ENCODE results near the gene SPATA16.
"Not testable (repeated sequence)": the region's sequence is repeated elsewhere in the genome, so short reads cannot be mapped to it uniquely, and the experiment has no call there.

The SPATA16 gene

GRCh38 chr3:173140986-173141385 lies at the start of gene SPATA16:
TSS of gene SPATA16 (minus strand) at chr3:173141235. CDS start at chr3:173117731, 23,504 bp downstream.
- no peak for DNase-seq (ENCODE audit: low read depth)

- DNase-seq (ENCODE audit: low read depth), result not testable (repeated sequence)
Measured at GRCh38 chr3:173183022-173183421, 42.0 kb upstream of the SPATA16 start.

- no peak for DNase-seq (ENCODE audit: low read depth)
Measured at GRCh38 chr3:173173652-173174051, 32.6 kb upstream of the SPATA16 start.

- not testable (repeated sequence) for DNase-seq (ENCODE audit: low read depth)
Measured at GRCh38 chr3:173159139-173159538, 18.1 kb upstream of the SPATA16 start.

GRCh38 chr3:173156533-173156932 lies 15.5 kb upstream of the SPATA16 start:
- not testable (repeated sequence) for DNase-seq (ENCODE audit: low read depth)

GRCh38 chr3:173153631-173154030 lies 12.6 kb upstream of the SPATA16 start:
- no peak for DNase-seq (ENCODE audit: low read depth)

GRCh38 chr3:173139420-173139819 lies 1.6 kb downstream of the SPATA16 start:
- no peak for DNase-seq (ENCODE audit: low read depth)

GRCh38 chr3:173138026-173138425 lies 3.0 kb downstream of the SPATA16 start:
- no peak for DNase-seq (ENCODE audit: low read depth)

- peak; percentile 3 for DNase-seq (ENCODE audit: low read depth)
Measured at GRCh38 chr3:173135059-173135458, 6.0 kb downstream of the SPATA16 start.

- no peak for DNase-seq (ENCODE audit: low read depth)
Measured at GRCh38 chr3:173128633-173129032, 12.4 kb downstream of the SPATA16 start.

- DNase-seq (ENCODE audit: low read depth), result no peak
Measured at GRCh38 chr3:173111321-173111720, 29.7 kb downstream of the SPATA16 start.

GRCh38 chr3:173109143-173109542 lies 31.9 kb downstream of the SPATA16 start:
- DNase-seq (ENCODE audit: low read depth), result no peak

- no peak for DNase-seq (ENCODE audit: low read depth)
Measured at GRCh38 chr3:173103469-173103868, 37.6 kb downstream of the SPATA16 start.

GRCh38 chr3:173098959-173099358 lies 42.1 kb downstream of the SPATA16 start:
- no peak for DNase-seq (ENCODE audit: low read depth)

- peak; percentile 1 for DNase-seq (ENCODE audit: low read depth)
Measured at GRCh38 chr3:173096994-173097785, 43.8 kb downstream of the SPATA16 start.

GRCh38 chr3:173096140-173096539 lies 44.9 kb downstream of the SPATA16 start:
- no peak for DNase-seq (ENCODE audit: low read depth)

GRCh38 chr3:173092038-173092437 lies 49.0 kb downstream of the SPATA16 start:
- no peak for DNase-seq (ENCODE audit: low read depth)

- DNase-seq (ENCODE audit: low read depth), result no peak
Measured at GRCh38 chr3:173090492-173090891, 50.5 kb downstream of the SPATA16 start.

GRCh38 chr3:173089283-173089682 lies 51.8 kb downstream of the SPATA16 start:
- DNase-seq (ENCODE audit: low read depth), result no peak

GRCh38 chr3:173078525-173078924 lies 62.5 kb downstream of the SPATA16 start:
- no peak for DNase-seq (ENCODE audit: low read depth)

GRCh38 chr3:173066044-173067004 lies 74.7 kb downstream of the SPATA16 start:
- peak; percentile 31 for DNase-seq (ENCODE audit: low read depth)

- DNase-seq (ENCODE audit: low read depth), result peak; percentile 5
Measured at GRCh38 chr3:173065543-173065981, 75.5 kb downstream of the SPATA16 start.

- no peak for DNase-seq (ENCODE audit: low read depth)
Measured at GRCh38 chr3:173064631-173065030, 76.4 kb downstream of the SPATA16 start.

Data from amniotic epithelial cell (primary cell).